NCI-H510A treated with DMSO at 0.1 percent for 48 hours (cell line): ENCODE data around the gene APBB2.
A peak's percentile ranks its signal among the peaks of the same experiment; 100 is the strongest.

ENCODE experiments used
- DNase-seq: peaks from one replicate; lab custom pipeline; 2025; lab: John Stamatoyannopoulos, UW

The APBB2 gene

GRCh38 chr4:41102414-41103092 is 111.8 kb downstream of the APBB2 start:
- peak; percentile 16 for DNase-seq

GRCh38 chr4:41098093-41099048 is 116.0 kb downstream of the APBB2 start:
- no peak for DNase-seq

DNA sequence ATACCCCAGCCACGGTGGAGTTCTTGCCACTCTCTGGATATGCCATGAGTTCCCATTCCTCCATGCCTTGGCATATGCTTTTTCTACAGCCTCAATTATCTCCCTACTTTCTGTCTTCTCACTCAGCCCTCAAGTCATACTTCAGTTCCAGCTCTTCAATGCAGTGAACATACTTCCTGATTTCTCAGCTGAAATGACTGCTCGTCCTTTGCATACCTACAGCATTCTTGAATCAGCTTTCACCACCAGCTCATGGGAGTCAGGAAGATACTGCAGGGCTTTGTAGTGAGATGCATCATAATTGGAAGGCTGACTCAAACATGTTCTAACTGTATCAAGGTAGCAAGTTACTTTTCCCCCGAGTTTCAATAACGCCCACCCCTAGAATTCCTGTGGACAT is 118.4 kb downstream of the APBB2 start:
- DNase-seq = no peak

DNA sequence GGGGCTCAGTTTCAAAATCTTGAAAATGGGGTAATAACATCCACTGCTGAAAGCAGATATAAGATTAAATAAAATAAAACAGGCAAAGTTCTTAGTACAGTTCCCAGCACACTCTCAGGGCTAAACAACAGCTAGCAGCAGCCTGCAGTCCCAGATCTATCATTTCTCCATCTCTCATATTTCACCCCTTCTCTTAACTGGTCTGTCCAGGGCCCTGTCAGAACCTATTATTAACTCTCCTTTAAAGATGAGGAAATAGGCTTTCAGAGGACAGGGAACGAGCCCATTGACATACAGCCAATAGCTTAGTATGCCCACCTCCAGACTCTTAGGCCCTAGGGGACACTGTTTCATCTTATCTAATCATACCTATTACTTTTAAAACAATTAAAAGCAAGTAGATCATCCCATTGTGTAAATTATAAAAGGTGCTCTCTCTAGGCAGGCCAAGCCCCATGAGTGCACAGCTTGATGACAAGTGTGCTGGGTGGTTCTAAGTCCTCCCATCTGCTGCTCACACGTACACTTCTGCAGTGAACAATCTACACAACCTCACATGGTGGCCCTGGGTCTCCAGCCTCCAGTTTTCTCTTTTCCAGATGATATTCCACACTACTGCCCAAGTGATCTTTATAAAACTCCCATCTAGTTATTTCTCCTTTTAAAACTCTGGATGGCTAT is 119.0 kb downstream of the APBB2 start:
- no peak for DNase-seq

- DNase-seq = no peak
These were observed 122.2 kb downstream of the APBB2 start for GRCh38 chr4:41092128-41092527.

DNA sequence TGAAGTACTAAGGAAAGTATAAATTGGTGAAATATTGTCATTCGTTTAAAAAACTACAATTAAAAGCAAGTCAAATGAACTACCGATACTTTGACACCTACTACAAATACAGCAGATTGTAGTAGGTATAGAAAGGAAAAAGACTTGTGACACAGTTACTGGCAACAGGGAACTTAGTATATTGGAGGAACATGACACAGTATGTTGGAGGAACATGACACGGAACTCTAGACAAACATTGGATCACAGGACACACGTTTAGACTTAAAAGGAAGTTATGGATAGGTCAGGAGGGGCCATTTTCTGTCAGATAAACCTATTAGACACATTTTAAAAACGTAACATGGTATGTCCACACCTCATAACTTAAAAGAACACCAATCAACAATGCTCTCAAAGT is 132.5 kb downstream of the APBB2 start:
- DNase-seq = no peak

DNA sequence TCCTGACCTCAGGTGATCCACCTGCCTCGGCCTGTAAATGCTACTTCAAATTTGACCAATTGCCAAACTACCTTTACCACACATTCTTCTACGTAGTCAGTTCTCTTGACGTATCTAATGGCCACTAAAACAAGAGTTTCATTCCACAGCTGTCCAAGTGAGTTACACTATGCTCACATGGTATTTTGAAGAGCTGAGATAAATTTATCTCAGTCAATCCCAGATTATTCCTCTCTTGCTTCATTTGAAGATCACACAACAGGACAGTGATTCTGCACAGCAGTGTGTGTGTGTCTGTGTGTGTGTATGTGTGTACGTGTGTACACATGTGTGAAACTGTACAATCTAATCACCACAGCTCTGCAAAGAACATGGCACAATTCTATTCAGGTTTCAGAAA is 133.4 kb downstream of the APBB2 start:
- DNase-seq = no peak

- no peak for DNase-seq
These were observed 134.3 kb downstream of the APBB2 start for GRCh38 chr4:41079881-41080560.

- no peak for DNase-seq
These were observed 136.7 kb downstream of the APBB2 start for GRCh38 chr4:41077628-41078027.

DNA sequence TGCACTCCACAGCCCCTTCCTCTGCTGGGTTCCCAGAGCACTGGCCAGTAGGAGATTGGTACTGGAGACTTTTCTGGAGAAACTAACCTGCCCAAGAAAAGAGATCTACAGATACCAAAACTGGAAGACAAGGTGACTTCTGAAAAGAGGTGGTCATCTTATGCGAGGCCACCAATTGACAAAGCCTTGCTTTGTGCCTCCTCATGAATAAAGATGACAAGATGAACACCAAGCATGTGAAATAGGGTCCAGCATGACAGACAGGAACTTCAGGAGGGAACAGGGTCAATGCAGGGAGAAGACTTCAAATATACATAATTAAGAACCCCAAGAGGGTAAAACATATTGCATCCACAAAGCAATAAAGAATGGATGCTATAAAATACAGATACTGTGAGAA is 137.9 kb downstream of the APBB2 start:
- no peak for DNase-seq

DNA sequence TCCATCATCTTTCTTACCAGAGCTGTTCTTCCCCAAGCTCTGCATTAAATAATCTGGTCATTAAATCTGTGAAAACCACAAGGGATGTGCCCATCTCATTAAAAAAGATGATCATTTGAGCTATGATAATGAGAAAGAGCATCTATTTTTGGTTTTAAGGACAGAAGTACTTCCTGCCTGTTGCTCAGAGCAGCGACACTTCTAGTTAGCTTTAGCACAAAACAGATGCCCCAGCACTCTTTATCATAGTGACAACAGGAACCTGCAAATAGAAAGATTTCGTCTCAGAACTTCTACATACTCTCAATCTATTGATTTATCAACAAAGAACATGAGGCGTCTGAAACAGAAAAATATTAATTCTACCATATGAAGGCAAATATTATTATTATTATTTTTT is 140.1 kb downstream of the APBB2 start:
- no peak for DNase-seq

GRCh38 chr4:41072021-41072777 is 142.1 kb downstream of the APBB2 start:
- DNase-seq = peak; percentile 26

DNA sequence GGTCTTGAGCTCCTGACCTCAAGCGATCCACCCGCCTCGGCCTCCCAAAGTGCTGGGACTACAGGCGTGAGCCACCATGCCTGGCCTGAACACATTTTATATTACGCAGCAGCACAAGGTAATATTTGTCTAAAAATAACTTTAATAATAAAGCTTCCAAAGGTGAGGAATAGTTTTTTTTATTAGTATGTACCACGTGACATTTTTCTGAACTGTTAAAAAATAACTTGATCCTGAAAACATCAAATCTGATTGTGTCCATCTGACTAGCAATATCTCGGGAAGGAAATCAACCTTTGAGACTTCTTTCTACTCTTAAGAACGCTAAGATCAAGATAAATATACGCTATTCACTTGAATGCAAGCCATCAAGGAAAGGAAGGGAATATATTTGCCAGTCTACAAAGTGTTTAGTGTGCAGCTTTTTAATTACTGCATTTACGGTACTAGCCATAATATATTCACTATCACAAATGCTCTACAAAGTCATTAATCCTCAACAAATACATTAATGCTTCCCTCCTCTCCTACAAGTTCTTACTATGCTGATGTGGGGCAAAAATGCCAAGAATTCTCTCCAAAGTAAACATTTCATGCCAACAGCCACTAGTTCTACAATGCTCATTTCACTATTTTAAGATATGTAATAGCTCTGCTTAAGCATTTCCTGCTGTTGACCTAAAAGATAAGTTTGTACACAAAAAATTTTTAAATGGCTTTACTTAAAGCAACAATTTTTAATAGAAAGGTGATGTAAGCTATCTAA is 143.6 kb downstream of the APBB2 start:
- DNase-seq = no peak

DNA sequence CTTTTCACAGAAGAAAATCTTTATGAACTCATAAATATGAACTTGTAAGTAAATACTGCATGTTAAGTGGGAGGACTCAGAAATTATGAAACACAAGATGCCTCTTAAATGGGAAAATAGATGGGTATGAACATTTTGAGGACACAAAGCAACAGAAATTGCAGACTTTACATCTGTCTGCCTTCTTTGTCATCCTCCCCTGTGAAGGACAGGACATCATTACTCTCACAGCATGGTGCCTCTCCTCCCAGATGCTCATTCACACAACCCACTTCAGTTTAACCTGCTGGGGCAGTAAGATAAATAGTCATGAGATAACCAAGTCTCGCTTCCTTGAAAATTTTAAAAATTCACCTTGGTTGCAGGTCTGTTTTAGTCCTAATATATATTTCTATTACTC is 144.5 kb downstream of the APBB2 start:
- DNase-seq = peak; percentile 64

DNA sequence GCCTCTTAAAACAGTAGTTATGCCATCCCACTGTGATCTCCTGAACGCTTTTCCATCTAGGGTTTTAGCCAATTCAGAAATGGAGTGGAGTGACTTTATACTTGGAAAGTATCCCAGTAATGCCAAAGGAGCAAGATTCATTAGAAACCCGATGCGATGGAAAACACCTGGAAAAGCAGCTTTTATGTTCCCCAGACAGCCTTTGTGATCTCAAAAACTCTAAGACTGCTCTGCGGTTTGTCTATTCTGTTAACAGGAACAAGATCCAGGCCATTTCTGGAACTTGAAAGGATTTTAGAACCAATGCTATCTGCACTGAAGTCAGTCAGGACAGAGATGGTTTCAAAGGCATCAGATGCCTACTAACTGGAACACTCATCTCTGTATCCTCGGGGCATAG is 145.1 kb downstream of the APBB2 start:
- DNase-seq = no peak

DNA sequence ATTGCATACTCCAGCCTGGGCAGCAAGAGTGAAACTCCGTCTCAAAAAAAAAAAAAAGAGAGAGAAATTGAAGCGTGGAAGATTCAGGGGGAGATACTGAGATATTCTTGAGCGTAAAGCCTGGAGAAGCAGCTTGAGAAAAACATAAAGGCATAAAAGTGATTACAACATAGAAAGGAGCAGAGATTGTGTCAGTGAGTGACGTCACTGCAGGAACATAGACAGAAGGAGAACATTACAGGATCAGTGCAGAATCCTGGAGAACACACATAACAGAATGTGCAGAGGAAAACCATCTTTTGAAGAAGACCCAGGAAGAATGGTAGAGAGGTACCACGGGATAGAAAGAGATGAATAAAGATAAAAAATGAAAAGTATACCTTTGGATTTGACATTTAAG is 147.0 kb downstream of the APBB2 start:
- no peak for DNase-seq

DNA sequence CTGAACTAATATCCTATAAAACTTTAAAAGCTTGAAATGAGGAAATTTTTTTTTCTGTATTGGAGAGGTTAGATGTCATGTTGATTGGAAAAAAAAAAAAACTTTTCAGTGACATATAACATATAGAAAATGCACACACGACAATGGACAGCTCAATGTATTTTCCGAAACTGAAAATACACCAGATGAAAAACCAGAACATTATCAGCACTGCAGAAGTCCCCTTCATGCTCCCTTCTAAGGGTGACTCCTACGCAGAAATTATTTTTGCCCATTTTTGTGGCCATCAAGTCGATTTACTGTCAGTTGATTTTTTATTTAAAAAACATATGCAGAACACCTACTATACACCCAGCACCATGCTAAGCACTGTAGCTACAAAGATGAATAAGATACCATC is 148.3 kb downstream of the APBB2 start:
- DNase-seq = no peak

DNA sequence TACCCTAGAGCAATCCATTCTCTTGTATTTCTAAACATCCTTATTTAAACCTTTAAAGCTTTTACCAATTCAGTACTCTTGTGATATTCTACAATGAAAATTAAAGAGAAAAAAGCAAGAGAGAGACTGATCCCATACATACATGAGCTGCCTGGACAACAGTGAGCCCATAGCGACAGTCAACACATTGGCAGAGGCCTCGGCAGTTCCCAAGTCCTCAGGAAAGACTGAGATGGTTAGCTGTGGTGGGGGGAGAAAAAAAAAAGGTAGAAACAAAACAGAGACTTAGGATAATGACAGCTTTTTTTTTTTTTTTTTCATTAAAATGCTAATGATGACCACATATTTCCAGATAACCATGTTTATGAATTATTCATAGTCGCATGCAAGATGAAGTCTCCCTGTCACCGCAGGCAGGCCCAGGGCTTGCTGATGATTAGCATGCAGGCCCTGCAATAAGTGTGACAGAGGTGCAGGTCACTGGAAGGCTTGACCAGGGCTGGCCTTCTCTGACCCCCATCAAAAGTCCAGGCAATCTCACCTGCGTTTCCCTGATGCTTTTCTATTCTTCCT is 148.8 kb downstream of the APBB2 start:
- DNase-seq = no peak

DNA sequence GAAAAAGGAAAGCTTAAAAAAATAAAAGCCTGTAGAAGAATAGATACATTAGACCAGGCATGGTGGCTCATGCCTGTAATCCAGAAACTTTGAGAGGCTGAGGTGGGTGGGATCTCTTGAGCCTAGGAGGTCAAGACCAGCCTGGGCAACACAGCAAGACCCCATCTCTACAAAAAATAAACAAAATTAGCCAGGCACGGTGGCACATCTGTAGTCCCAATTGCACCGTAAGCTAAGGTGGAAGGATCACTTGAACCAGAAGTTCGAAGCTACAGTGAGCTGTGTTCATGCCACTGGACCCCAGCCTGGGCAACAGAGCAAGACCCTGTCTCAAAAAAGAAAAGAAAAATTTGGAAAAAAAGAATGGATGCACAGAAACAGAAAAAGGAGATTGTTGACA is 149.4 kb downstream of the APBB2 start:
- DNase-seq = no peak

DNA sequence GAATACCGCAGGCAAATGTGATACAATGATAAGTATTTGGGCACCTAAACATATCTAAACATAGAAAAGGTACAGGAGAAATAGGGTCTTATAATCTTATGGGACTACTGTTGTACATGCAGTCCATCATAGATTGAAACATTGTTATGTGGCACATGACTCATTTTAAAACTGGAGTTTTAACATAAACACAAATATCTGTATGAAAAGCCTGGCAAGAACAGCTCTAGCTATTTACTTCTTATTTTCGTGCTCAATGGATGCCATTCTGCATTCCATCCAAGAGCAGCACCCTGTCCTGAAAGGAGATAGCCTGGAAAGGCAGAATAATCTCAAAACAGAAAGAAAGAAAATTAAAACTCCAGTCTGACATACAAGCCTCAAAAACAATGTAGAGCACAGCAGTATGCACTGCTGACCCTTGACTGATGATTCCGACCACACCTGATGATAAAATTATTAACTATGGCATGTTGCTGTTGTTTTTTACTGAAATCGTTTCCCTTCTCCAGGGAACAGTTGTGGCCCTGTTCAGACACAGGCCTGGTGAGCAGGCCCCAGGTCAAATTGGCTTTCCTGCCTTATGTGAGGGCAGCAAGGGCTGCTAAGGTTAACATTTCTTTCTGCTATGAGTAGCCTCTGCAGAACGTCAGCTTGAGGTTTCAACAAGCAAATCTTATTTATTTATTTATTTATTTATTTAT is 152.7 kb downstream of the APBB2 start:
- no peak for DNase-seq
